NB4 (cell line): ENCODE data around the gene NEMP2.

Experiments
- DNase-seq: peaks from one replicate; pipeline ENCODE4 v3.0.0; 2010; ENCODE audit warnings: low read depth
- H3K4me3 ChIP-seq: one replicate; pipeline ENCODE4 v1.5.1; 2011; ENCODE audit warnings: mild to moderate bottlenecking, low read depth, low read length, moderate library complexity
- CTCF ChIP-seq: IDR thresholded peaks from one replicate; pipeline ENCODE4 v1.5.1; 2012; ENCODE audit warnings: low read depth, low read length
- MAX ChIP-seq: IDR thresholded peaks from 2 replicates; pipeline ENCODE4 v1.6.1; 2011; ENCODE audit warnings: low read depth, low read length
- MYC ChIP-seq: IDR thresholded peaks from 2 replicates; pipeline ENCODE4 v1.6.1; 2011; ENCODE audit warnings: low read depth, low read length
- POLR2A ChIP-seq: IDR thresholded peaks from 2 replicates; pipeline ENCODE4 v1.6.1; 2011; ENCODE audit warnings: mild to moderate bottlenecking; ENCODE audit not compliant: insufficient read length; ENCODE audit errors: extremely low read depth

The NEMP2 gene

DNA sequence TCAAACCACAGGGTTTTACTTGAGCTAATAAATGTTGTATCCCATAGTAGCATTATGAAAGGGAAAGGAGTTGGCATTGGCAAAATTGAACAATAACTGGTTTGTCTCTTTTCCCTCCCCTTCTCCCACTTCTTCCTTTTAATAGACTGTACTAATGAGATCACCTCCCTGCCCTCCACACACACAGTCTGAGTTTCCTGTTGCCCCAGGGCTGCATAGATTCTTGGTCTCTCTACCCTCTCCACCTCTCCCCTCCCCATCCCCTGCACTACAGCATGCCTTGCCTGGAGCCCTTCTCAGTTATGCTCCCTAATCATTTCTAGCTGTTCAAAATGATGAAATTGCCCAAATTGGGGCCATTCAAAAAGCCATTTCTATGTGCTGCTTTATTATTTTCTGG, 37.2 kb upstream of the NEMP2 start:
- TF ChIP-seq POLR2A (no peak), CTCF (no peak), MYC (no peak), MAX (no peak)
- H3K4me3 ChIP-seq, result no peak overlapping the region
- DNase-seq, result peak; percentile 25

DNA sequence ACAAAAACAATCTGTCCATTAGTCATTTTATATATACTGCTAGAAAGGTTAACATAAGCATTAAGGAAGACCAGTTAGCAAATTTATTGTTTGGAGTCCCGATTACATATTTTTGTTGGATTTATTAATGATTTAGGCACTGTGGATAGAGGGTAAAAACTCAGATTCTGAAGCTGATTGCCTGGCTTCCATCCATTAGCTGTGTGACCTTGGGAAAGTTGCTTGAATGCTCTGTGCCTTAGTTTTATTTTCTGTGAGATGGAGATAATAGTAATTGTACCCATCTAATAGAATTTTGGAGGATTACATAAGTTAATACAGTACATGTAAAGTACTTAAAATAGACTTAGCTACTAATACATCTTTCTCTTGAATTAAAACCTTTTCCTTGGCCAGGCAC, 36.3 kb upstream of the NEMP2 start:
- DNase-seq, result no peak
- no peak for TF ChIP-seq POLR2A
- TF ChIP-seq MAX, result no peak
- no peak for TF ChIP-seq MYC
- TF ChIP-seq CTCF, result no peak
- H3K4me3 ChIP-seq, result no peak overlapping the region

DNA sequence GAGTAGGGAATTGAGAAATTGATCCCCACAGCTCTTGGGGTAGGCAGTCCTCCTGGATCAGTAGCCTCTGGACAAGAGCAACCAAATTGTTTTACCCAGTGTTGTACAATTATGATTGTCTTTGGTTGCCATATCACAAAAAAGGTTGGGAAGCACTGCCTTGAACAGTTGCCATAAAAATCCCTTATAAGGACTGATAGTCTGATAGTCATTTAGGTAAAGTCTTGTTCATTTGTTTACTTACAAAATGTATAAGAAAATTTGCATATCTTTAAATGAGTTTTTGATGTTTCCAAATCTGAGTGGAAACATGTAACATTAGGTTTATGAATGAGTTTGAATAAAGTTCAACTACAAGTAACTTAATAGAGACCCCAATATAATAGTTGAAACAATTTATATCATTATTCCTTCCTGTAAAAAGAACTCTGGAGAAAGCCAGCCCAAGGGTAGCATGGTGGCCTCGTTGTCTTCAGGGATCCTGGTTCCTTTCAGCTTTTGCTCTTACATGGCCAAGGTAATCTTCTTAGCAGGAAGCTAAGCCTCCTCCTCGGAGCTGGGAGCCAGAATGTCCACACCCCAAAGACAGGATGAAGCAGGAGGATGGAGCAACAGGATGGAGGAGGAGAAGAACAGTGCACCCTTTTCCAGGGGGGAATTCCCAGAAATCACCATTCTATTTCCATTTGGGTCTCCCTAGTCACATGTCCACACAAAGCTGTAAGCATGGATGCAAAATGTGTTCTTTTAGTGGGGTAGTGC, 35.7 kb upstream of the NEMP2 start:
- DNase-seq, result no peak
- no peak overlapping the region for H3K4me3 ChIP-seq
- TF ChIP-seq CTCF (no peak), MAX (no peak), MYC (no peak), POLR2A (no peak)

GRCh38 chr2:190564838-190565237, 30.3 kb upstream of the NEMP2 start:
- no peak for TF ChIP-seq CTCF
- no peak for TF ChIP-seq MYC
- no peak for TF ChIP-seq MAX
- TF ChIP-seq POLR2A, result no peak
- H3K4me3 ChIP-seq, result no peak overlapping the region
- no peak for DNase-seq

GRCh38 chr2:190563646-190564045, 29.1 kb upstream of the NEMP2 start:
- no peak for DNase-seq
- TF ChIP-seq POLR2A (no peak), MAX (no peak), CTCF (no peak), MYC (no peak)
- no peak overlapping the region for H3K4me3 ChIP-seq
